ENCODE data around the gene NDUFS1.
"Not testable (repeated sequence)": the region's sequence is repeated elsewhere in the genome, so short reads cannot be mapped to it uniquely, and the experiment has no call there.

Gene NDUFS1

GRCh38 chr2:206084439-206084869, 74.8 kb downstream of the NDUFS1 start:
- peak in 1 of 2 experiments; percentile 74 for DNase-seq (ENCODE audit: low read depth in 1 of 2, low spot score in 1 of 2)
- in situ Hi-C loops (cut with HindIII; ENCODE audit: low pct_unique_long_range_greater_than_20kb, low sequenced_read_pairs), result no loop called here
- TF ChIP-seq JUND (IDR thresholded peaks at IDR 0.05; ENCODE audit: low read depth), result no peak

- peak in 1 of 2 experiments; percentile 18 for DNase-seq (ENCODE audit: low read depth in 1 of 2, low spot score in 1 of 2)
- TF ChIP-seq JUND (IDR thresholded peaks at IDR 0.05; ENCODE audit: low read depth), result no peak
- in situ Hi-C loops (cut with HindIII; ENCODE audit: low pct_unique_long_range_greater_than_20kb, low sequenced_read_pairs), result no loop called here
These were observed 75.4 kb downstream of the NDUFS1 start for GRCh38 chr2:206083602-206084438.

GRCh38 chr2:206082298-206082843, 76.9 kb downstream of the NDUFS1 start:
- no peak for TF ChIP-seq JUND (IDR thresholded peaks at IDR 0.05; ENCODE audit: low read depth)
- peak in 1 of 2 experiments; percentile 10 for DNase-seq (ENCODE audit: low read depth in 1 of 2, low spot score in 1 of 2)
- in situ Hi-C loops (cut with HindIII; ENCODE audit: low pct_unique_long_range_greater_than_20kb, low sequenced_read_pairs), result no loop called here

GRCh38 chr2:206080927-206081326, 78.3 kb downstream of the NDUFS1 start:
- DNase-seq (ENCODE audit: low read depth in 1 of 2, low spot score in 1 of 2), result no peak
- no peak for TF ChIP-seq JUND (IDR thresholded peaks at IDR 0.05; ENCODE audit: low read depth)
- in situ Hi-C loops (cut with HindIII; ENCODE audit: low pct_unique_long_range_greater_than_20kb, low sequenced_read_pairs), result no loop called here

- TF ChIP-seq JUND (IDR thresholded peaks at IDR 0.05; ENCODE audit: low read depth), result no peak
- DNase-seq (ENCODE audit: low read depth in 1 of 2, low spot score in 1 of 2), result no peak
- in situ Hi-C loops (cut with HindIII; ENCODE audit: low pct_unique_long_range_greater_than_20kb, low sequenced_read_pairs), result no loop called here
These were observed 79.4 kb downstream of the NDUFS1 start for GRCh38 chr2:206079699-206080465.

- in situ Hi-C loops (cut with HindIII; ENCODE audit: low pct_unique_long_range_greater_than_20kb, low sequenced_read_pairs); DNase-seq (ENCODE audit: low read depth in 1 of 2, low spot score in 1 of 2): not testable (repeated sequence)
These were observed 81.4 kb downstream of the NDUFS1 start for GRCh38 chr2:206077879-206078278.

GRCh38 chr2:206075113-206075512, 84.1 kb downstream of the NDUFS1 start:
- TF ChIP-seq JUND (IDR thresholded peaks at IDR 0.05; ENCODE audit: low read depth), result no peak

GRCh38 chr2:206071807-206072206, 87.4 kb downstream of the NDUFS1 start:
- peak in 1 of 2 experiments; percentile 51 for DNase-seq (ENCODE audit: low read depth in 1 of 2, low spot score in 1 of 2)
- no peak for TF ChIP-seq JUND (IDR thresholded peaks at IDR 0.05; ENCODE audit: low read depth)
- in situ Hi-C loops (cut with HindIII; ENCODE audit: low pct_unique_long_range_greater_than_20kb, low sequenced_read_pairs), result no loop called here

More at GRCh38 chr2:206075113-206075512, 84.1 kb downstream of the NDUFS1 start:
- in situ Hi-C loops (cut with HindIII; ENCODE audit: low pct_unique_long_range_greater_than_20kb, low sequenced_read_pairs), result no loop called here
- DNase-seq (ENCODE audit: low read depth in 1 of 2, low spot score in 1 of 2), result no peak

GRCh38 chr2:206069417-206069816, 89.8 kb downstream of the NDUFS1 start:
- no peak for TF ChIP-seq JUND (IDR thresholded peaks at IDR 0.05; ENCODE audit: low read depth)
- in situ Hi-C loops (cut with HindIII; ENCODE audit: low pct_unique_long_range_greater_than_20kb, low sequenced_read_pairs), result no loop called here
- DNase-seq (ENCODE audit: low read depth in 1 of 2, low spot score in 1 of 2), result no peak

- TF ChIP-seq JUND (IDR thresholded peaks at IDR 0.05; ENCODE audit: low read depth), result no peak
- in situ Hi-C loops (cut with HindIII; ENCODE audit: low pct_unique_long_range_greater_than_20kb, low sequenced_read_pairs), result no loop called here
- no peak for DNase-seq (ENCODE audit: low read depth in 1 of 2, low spot score in 1 of 2)
These were observed 91.0 kb downstream of the NDUFS1 start for GRCh38 chr2:206068207-206068606.
